GM12878 (cell line): Measurements from ENCODE around the gene CYTH3. TPM values are rescaled to one million over a fixed set of nuclear protein-coding genes. Genes with fewer than 3 reads are reported as not detected.

Source experiments
- DPF2 ChIP-seq: fragments of 450-650 bp; IDR thresholded peaks from 2 replicates; pipeline ENCODE4 v1.6.1; 2017; ENCODE audit warnings: mild to moderate bottlenecking
- E2F4 ChIP-seq: IDR thresholded peaks from 2 replicates; pipeline ENCODE4 v1.6.1; 2012; ENCODE audit warnings: low read depth, low read length, improper control_type of control experiment
- E4F1 ChIP-seq: fragments of 450-650 bp; IDR thresholded peaks from 2 replicates; pipeline ENCODE4 v1.6.1; 2018; ENCODE audit warnings: borderline replicate concordance, mild to moderate bottlenecking; ENCODE audit not compliant: partially characterized antibody
- HDAC2 ChIP-seq: fragments of 200-600 bp; sonication (generic); IDR thresholded peaks from 2 replicates; pipeline ENCODE4 v1.6.1; 2017
- IKZF2 ChIP-seq, 2 experiments: fragments of 450-650 bp; IDR thresholded peaks; 2 replicates each; pipeline ENCODE4 v1.6.1; 2017; ENCODE audit warnings: mild to moderate bottlenecking in 2 of 2, moderate library complexity in 2 of 2
- JUND ChIP-seq: IDR thresholded peaks from 2 replicates; pipeline ENCODE4 v1.6.1; 2012; ENCODE audit warnings: low read depth, mild to moderate bottlenecking, low read length, improper control_type of control experiment, moderate library complexity
- KDM1A ChIP-seq: fragments of 200-600 bp; sonication (generic); IDR thresholded peaks from 2 replicates; pipeline ENCODE4 v1.6.1; 2016; ENCODE audit warnings: borderline replicate concordance
- LARP7 ChIP-seq: fragments of 450-650 bp; IDR thresholded peaks from 2 replicates; pipeline ENCODE4 v1.6.1; 2017; ENCODE audit warnings: mild to moderate bottlenecking
- RB1 ChIP-seq: fragments of 450-650 bp; formaldehyde crosslinking; IDR thresholded peaks from 2 replicates; pipeline ENCODE4 v1.6.1; 2017; ENCODE audit warnings: mild to moderate bottlenecking, borderline replicate concordance
- SMAD5 ChIP-seq: IDR thresholded peaks from 2 replicates; pipeline ENCODE4 v1.6.1; 2016; ENCODE audit warnings: antibody characterized with exemption, low read depth
- TARDBP ChIP-seq: IDR thresholded peaks from 2 replicates; pipeline ENCODE4 v1.6.1; 2016; ENCODE audit warnings: borderline replicate concordance
- polyA plus RNA-seq, 11 experiments: library from polyadenylated mRNA; depleted of rRNA in 4 of 11; unstranded in 6 of 11; stranded (reverse) in 5 of 11; fragments of >200 nt; fragmentation: Nextera tagmentation in 4 of 11; fragmentation: Illumina TruSeq in 1 of 11; extraction: Ambion mirVana in 4 of 11; extraction: Trizol in 1 of 11; gene quantifications; 1 replicate in 1 of 11; 2 replicates in 10 of 11; pipeline versions ENCODE4 v1.2.1 to v1.2.3, GENCODE V29; 2011 to 2016; ENCODE audit warnings: inconsistent platforms in 2 of 11, missing spikeins in 2 of 11, low read depth in 1 of 11
- total RNA-seq, 4 experiments: library from RNA; depleted of rRNA in 3 of 4; stranded (reverse); fragments of >200 nt in 3 of 4; fragmentation: Illumina TruSeq in 1 of 4; extraction: Trizol in 1 of 4; gene quantifications; 2 replicates each; pipeline versions ENCODE4 v1.2.1 to v1.2.3, GENCODE V29; 2013 to 2021

CYTH3 gene
- total and polyA plus RNA-seq, 10 of the 15 experiments (the other 5 are each of a cell fraction or from before 2014, with no cell fraction given), result 0.45 to 28.2 (median 15.7) TPM

GRCh38 chr7:6159097-6159483 is 113.3 kb downstream of the CYTH3 start (continued):
- TF ChIP-seq E4F1 (no peak), RB1 (no peak), HDAC2 (no peak), KDM1A (no peak), E2F4 (no peak), JUND (no peak), TARDBP (no peak), IKZF2 (IDR thresholded peaks at IDR 0.05) (no peak), LARP7 (no peak), DPF2 (no peak), SMAD5 (no peak)
- TF ChIP-seq, all 136 proteins: peak for 0
